Right atrium auricular region (tissue), 2 donors: Measurements from ENCODE around the gene ZNF575. TPM values are rescaled to one million over a fixed set of nuclear protein-coding genes. Genes with fewer than 3 reads are reported as not detected.
A peak's percentile ranks its signal among the peaks of the same experiment; 100 is the strongest.

Source experiments
- DNase-seq: peaks from one replicate; pipeline ENCODE4 v3.0.0-alpha.2; 2019; ENCODE audit warnings: low spot score
- H3K27ac ChIP-seq, 2 donors: fragments of 200-600 bp; sonication (generic); 1 replicate in 1 of 2; 2 replicates in 1 of 2; pipeline ENCODE4 v1.5.1; 2016 to 2019
- H3K27me3 ChIP-seq, 2 donors: fragments of 200-600 bp; sonication (generic); one replicate each; pipeline versions ENCODE4 v1.5.1 to v1.6.0; 2017 to 2019
- H3K36me3 ChIP-seq: fragments of 200-600 bp; sonication (generic); one replicate; pipeline ENCODE4 v1.5.1; 2016
- H3K4me1 ChIP-seq, 2 donors: fragments of 200-600 bp; sonication (generic); one replicate each; pipeline versions ENCODE4 v1.5.1 to v1.6.0; 2017 to 2019
- H3K4me3 ChIP-seq, 2 donors: fragments of 200-600 bp; sonication (generic); 1 replicate in 1 of 2; 2 replicates in 1 of 2; pipeline ENCODE4 v1.5.1; 2017 to 2019; ENCODE audit warnings: mild to moderate bottlenecking in 1 of 2, moderate library complexity in 1 of 2
- H3K9me3 ChIP-seq, 2 donors: fragments of 200-600 bp; sonication (generic); one replicate each; pipeline ENCODE4 v1.5.1; 2019
- CTCF ChIP-seq, 2 donors: fragments of 200-600 bp; sonication (generic); IDR thresholded peaks; one replicate each; pipeline ENCODE4 v1.5.1; 2019; ENCODE audit warnings: antibody characterized with exemption in 2 of 2
- total RNA-seq, 2 donors: library from RNA; depleted of rRNA; stranded (reverse); fragments of >200 nt; gene quantifications; one replicate each; pipeline ENCODE4 v1.1.0, GENCODE V29; 2016

ZNF575 gene
- total RNA-seq, 2 donors from 2014 or later = 0.39 TPM; not detected in 1

DNA sequence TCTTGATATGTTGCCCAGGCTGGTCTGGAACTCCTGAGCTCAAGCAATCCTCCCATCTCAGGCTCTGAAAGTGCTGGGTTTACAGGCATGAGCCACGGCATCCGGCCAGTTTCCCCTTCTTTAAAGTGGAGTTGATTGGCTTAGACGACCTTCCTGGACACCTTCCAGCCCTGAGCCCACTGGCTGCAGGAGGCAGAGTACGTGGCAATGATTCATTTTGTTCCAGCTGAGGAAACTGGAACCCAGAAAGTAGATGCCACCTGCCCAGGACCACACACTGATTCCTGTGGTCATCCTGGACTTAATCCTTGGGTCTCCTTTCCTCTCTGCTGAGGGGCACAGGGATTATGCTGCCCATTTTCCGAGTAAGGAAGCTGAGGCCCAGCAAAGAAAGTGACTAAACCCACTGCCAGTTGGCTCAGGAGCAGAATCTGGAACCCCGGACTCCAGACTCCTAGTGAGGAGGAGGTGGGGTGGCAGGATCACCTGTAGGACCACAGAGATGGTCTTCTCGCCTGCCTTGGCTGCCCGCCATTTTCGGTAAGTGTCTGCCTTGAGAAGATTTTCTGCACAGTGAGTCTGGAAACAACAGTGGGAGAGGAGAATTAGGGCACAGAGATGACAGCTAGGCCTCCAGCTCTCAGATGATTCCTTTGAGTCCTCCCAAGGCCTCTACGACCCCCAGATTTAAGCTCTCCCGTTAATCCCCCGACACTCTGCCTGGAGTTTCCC is 41.6 kb downstream of the ZNF575 start:
- H3K4me1 ChIP-seq = peaks cover 0 to 17% of the 10 kb centered on the region in 2 donors
- peak overlapping the region; percentile 79 to 84 for H3K27ac ChIP-seq
- H3K27me3 ChIP-seq = no peaks in the 10 kb centered on the region
- H3K4me3 ChIP-seq = peak overlapping the region; percentile 76 to 79
- no peaks in the 10 kb centered on the region for H3K36me3 ChIP-seq
- no peaks in the 10 kb centered on the region for H3K9me3 ChIP-seq
- no peak for DNase-seq
- no peak for TF ChIP-seq CTCF (IDR thresholded peaks at IDR 0.05)

GRCh38 chr19:43575156-43575950 is 42.4 kb downstream of the ZNF575 start, which contains the start of the genes PINLYP and XRCC1:
Gene PINLYP, plus strand, starts transcription at chr19:43575801. Its CDS starts 1,391 bp downstream, at chr19:43577192.
Gene XRCC1, minus strand, starts transcription at chr19:43575527. Its CDS starts 69 bp downstream, at chr19:43575458.
- Histone ChIP-seq H3K4me1 (peaks cover 0 to 17% of the 10 kb centered on the region in 2 donors), H3K27me3 (no peaks in the 10 kb centered on the region), H3K4me3 (peak within 1 kb of the TSS; percentile 76 to 79), H3K36me3 (no peaks in the 10 kb centered on the region), H3K9me3 (no peaks in the 10 kb centered on the region), H3K27ac (peak within 1 kb of the TSS; percentile 79 to 84)
- peak; percentile 97 for DNase-seq
- no peak for TF ChIP-seq CTCF (IDR thresholded peaks at IDR 0.05)

DNA sequence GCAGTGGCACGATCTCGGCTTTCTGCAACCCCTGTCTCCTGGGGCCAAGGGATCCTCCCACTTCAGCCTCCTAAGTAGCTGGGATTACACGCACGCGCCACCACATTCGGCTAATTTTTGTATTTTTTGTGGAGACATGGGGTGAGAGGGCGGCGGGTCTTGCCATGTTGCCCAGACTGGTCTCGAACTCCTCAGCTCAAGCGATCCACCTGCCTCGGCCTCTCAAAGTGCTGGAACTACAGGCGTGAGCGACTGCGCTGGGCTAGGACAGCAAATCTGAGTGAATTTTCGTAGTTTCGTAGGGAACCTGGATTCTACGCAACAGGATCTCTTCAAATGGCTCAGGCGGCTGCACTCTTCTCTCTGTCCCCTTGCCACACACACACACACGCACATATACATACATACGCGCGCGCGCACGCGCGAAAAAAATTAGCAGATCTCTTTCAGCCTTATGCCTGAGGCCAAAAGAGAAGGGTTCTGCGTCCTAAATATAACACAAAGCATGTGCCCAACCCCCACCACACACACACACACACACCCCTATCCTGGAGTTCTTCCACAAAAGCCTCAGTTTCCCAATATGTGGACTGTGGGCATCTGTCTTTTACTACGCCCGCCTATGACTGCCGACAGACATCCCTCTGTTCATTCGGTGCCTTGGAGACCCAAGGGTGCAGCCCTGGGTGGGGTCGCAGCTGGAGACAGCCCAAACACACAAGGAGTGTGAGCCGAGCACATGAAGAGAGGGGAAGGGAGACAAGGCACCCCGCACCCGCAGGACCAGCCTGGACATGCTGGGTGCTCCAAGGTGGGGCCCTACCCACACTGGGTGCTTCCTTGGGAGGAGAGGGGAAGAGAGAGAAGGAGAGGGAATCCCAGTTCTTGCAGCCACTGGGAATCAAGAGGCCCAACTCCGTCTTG is 43.2 kb downstream of the ZNF575 start:
- DNase-seq = no peak
- H3K27ac ChIP-seq = peak overlapping the region; percentile 43 to 50
- H3K27me3 ChIP-seq = no peaks in the 10 kb centered on the region

GRCh38 chr19:43578787-43579186 is 45.8 kb downstream of the ZNF575 start:
- H3K4me3 ChIP-seq = no peak overlapping the region
- peaks cover 0 to 32% of the 10 kb centered on the region in 2 donors for H3K4me1 ChIP-seq
- TF ChIP-seq CTCF (IDR thresholded peaks at IDR 0.05) = no peak
- H3K36me3 ChIP-seq = no peaks in the 10 kb centered on the region
- H3K27me3 ChIP-seq = no peaks in the 10 kb centered on the region
- DNase-seq = no peak
- no peak overlapping the region for H3K27ac ChIP-seq
- H3K9me3 ChIP-seq = no peaks in the 10 kb centered on the region

More for the DNA sequence above, 43.2 kb downstream of the ZNF575 start:
- Histone ChIP-seq H3K9me3 (no peaks in the 10 kb centered on the region), H3K4me1 (peaks cover 0 to 24% of the 10 kb centered on the region in 2 donors), H3K4me3 (peak overlapping the region; percentile 76 to 79), H3K36me3 (no peaks in the 10 kb centered on the region)
- TF ChIP-seq CTCF (IDR thresholded peaks at IDR 0.05) = no peak

DNA sequence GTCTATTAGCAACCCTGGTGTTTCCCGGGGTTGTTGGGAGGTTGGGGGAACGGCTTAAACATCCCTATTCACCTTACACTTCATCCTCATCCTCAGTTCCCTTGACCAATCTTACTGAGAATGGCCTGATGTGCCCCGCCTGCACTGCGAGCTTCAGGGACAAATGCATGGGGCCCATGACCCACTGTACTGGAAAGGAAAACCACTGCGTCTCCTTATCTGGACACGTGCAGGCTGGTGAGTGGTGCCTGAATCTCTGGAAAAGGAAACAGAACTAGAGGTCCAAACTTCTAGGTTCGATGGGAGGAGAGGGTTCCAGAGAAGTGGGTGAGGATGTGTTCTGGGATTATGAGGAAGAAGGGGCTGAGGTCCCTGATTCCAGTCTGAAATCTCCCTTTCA is 48.5 kb downstream of the ZNF575 start:
- Histone ChIP-seq H3K9me3 (no peaks in the 10 kb centered on the region), H3K36me3 (no peaks in the 10 kb centered on the region), H3K27me3 (no peaks in the 10 kb centered on the region), H3K4me3 (peak overlapping the region; percentile 38 to 51), H3K4me1 (peaks cover 0 to 15% of the 10 kb centered on the region in 2 donors), H3K27ac (peak overlapping the region; percentile 42 to 60)
- DNase-seq = no peak
- TF ChIP-seq CTCF (IDR thresholded peaks at IDR 0.05) = no peak
